B cell (primary cell): Measurements from ENCODE around the gene USP9X. TPM values are rescaled to one million over a fixed set of nuclear protein-coding genes. Genes with fewer than 3 reads are reported as not detected.

Source experiments
- ATAC-seq: fragments of 200-7000 bp; cut with Tn5 transposase; one replicate; pipeline ENCODE4 v1.10.0; 2021; ENCODE audit warnings: low read depth, mild to moderate bottlenecking, moderate number of reproducible peaks, moderate library complexity
- CTCF ChIA-PET: fragments of 350-600 bp; sonication (Branson Sonifier 250); formaldehyde crosslinking; loops from one replicate; lab custom pipeline; 2021; ENCODE audit warnings: antibody characterized with exemption, inconsistent platforms; lab: Charles Lee
- POLR2A ChIA-PET: fragments of 350-600 bp; sonication (Branson Sonifier 250); formaldehyde crosslinking; loops from one replicate; lab custom pipeline; 2021; ENCODE audit warnings: antibody characterized with exemption; lab: Charles Lee
- DNase-seq: peaks from one replicate; pipeline ENCODE4 v3.0.0; 2013
- H2AFZ ChIP-seq: 2 replicates; pipeline ENCODE4 v1.6.1; 2012; ENCODE audit warnings: mild to moderate bottlenecking, low read depth, low read length; ENCODE audit not compliant: insufficient read depth, poor library complexity, severe bottlenecking
- H3K27ac ChIP-seq, 2 donors: 1 replicate in 1 of 2; 2 replicates in 1 of 2; pipeline ENCODE4 v1.5.1; 2012 to 2013; ENCODE audit warnings: low read length in 2 of 2, mild to moderate bottlenecking in 2 of 2, moderate library complexity in 1 of 2
- H3K27me3 ChIP-seq, 4 experiments: fragments of 200-600 bp in 1 of 4; sonication (generic) in 1 of 4; replicated peaks in 1 of 4; 1 replicate in 2 of 4; 2 replicates in 2 of 4; pipeline versions ENCODE4 v1.6.1 to v1.7.0; 2013 to 2016; ENCODE audit warnings: low read length in 3 of 4, mild to moderate bottlenecking in 2 of 4, mixed read lengths in 1 of 4, moderate library complexity in 1 of 4; ENCODE audit not compliant: insufficient read depth in 4 of 4, control insufficient read depth in 3 of 4; ENCODE audit errors: control extremely low read depth in 1 of 4
- H3K36me3 ChIP-seq, 2 experiments: replicated peaks in 1 of 2; 1 replicate in 1 of 2; 2 replicates in 1 of 2; pipeline versions ENCODE4 v1.6.1 to v1.7.1; 2013; ENCODE audit warnings: low read length in 1 of 2; ENCODE audit not compliant: insufficient read depth in 2 of 2, control insufficient read depth in 1 of 2; ENCODE audit errors: control extremely low read depth in 1 of 2, extremely low read depth in 1 of 2
- H3K4me1 ChIP-seq, 2 donors: fragments of 200-600 bp in 1 of 2; sonication (generic) in 1 of 2; 1 replicate in 1 of 2; 2 replicates in 1 of 2; pipeline versions ENCODE4 v1.5.1 to v1.6.1; 2013 to 2017; ENCODE audit warnings: low read length in 2 of 2; ENCODE audit not compliant: control insufficient read depth in 2 of 2, insufficient read depth in 2 of 2
- H3K4me2 ChIP-seq: replicated peaks from 2 replicates; pipeline ENCODE3; 2012; ENCODE audit warnings: mild to moderate bottlenecking, low read depth, low read length; ENCODE audit not compliant: poor library complexity, severe bottlenecking
- H3K4me3 ChIP-seq, 5 experiments: fragments of 200-600 bp in 1 of 5; sonication (generic) in 1 of 5; 1 replicate in 3 of 5; 2 replicates in 2 of 5; pipeline versions ENCODE4 v1.5.1 to v1.7.0; 2011 to 2016; ENCODE audit warnings: low read length in 4 of 5, mild to moderate bottlenecking in 4 of 5, low read depth in 2 of 5, control low read depth in 1 of 5, moderate library complexity in 1 of 5; ENCODE audit not compliant: insufficient read depth in 1 of 5; ENCODE audit errors: control extremely low read depth in 1 of 5, extremely low read depth in 1 of 5
- H3K79me2 ChIP-seq: fragments of 200-600 bp; sonication (generic); one replicate; pipeline ENCODE4 v1.6.0; 2016; ENCODE audit warnings: low read length; ENCODE audit not compliant: control insufficient read depth, insufficient read depth
- H3K9ac ChIP-seq: fragments of 200-600 bp; sonication (generic); 2 replicates; pipeline ENCODE4 v1.6.1; 2017; ENCODE audit warnings: mild to moderate bottlenecking, low read length, moderate library complexity
- H3K9me3 ChIP-seq, 3 donors: one replicate each; pipeline versions ENCODE4 v1.6.1 to v1.7.1; 2013; ENCODE audit warnings: low read length in 2 of 3; ENCODE audit not compliant: control insufficient read depth in 2 of 3, insufficient read depth in 1 of 3; ENCODE audit errors: control extremely low read depth in 1 of 3
- H4K20me1 ChIP-seq: 2 replicates; pipeline ENCODE4 v1.6.0; 2012; ENCODE audit warnings: mild to moderate bottlenecking, low read length; ENCODE audit not compliant: insufficient read depth, control insufficient read depth, poor library complexity, severe bottlenecking
- H3K27ac Mint-ChIP-seq: one replicate; pipeline ENCODE4 v1.8.0; 2021; ENCODE audit warnings: mixed read lengths
- H3K27me3 Mint-ChIP-seq: one replicate; pipeline ENCODE4 v1.8.0; 2021; ENCODE audit warnings: mixed read lengths
- H3K4me1 Mint-ChIP-seq: one replicate; pipeline ENCODE4 v1.8.0; 2021; ENCODE audit warnings: mixed read lengths
- H3K4me3 Mint-ChIP-seq: one replicate; pipeline ENCODE4 v1.8.0; 2021; ENCODE audit warnings: mixed read lengths
- H3K9me3 Mint-ChIP-seq: one replicate; pipeline ENCODE4 v1.8.0; 2022; ENCODE audit warnings: mixed read lengths; ENCODE audit not compliant: insufficient read depth
- EZH2 ChIP-seq: IDR thresholded peaks from 2 replicates; pipeline ENCODE4 v1.6.1; 2012; ENCODE audit warnings: borderline replicate concordance, low read depth, mild to moderate bottlenecking, moderate library complexity, low read length; ENCODE audit not compliant: insufficient read depth, poor library complexity, severe bottlenecking
- WGBS: methylation state at CpG from one replicate; pipeline ENCODE4 v1.1.5; 2013; ENCODE audit warnings: missing lambda C conversion rate; ENCODE audit not compliant: insufficient coverage; 5-methylcytosine and 5-hydroxymethylcytosine counted together
- intact Hi-C: fragments of 100-400 bp; cut with micrococcal nuclease; formaldehyde crosslinking; loops from one replicate; pipeline ENCODE4 v1.10.0; 2022
- polyA plus RNA-seq: library from polyadenylated mRNA; depleted of rRNA; stranded (reverse); fragments of >200 nt; gene quantifications from 2 replicates; pipeline ENCODE4 v1.2.3, GENCODE V29; 2012
- total RNA-seq, 2 donors: library from RNA; stranded (reverse); fragments of 120-200 nt in 1 of 2; gene quantifications; 1 replicate in 1 of 2; 2 replicates in 1 of 2; pipeline versions ENCODE4 v1.2.3 to v1.2.4, GENCODE V29; 2013 to 2022
- TF ChIP-seq, protein P1 (sequence below): fragments of 200-600 bp; IDR thresholded peaks from one replicate; pipeline ENCODE4 v1.8.0; 2022; ENCODE audit warnings: antibody characterized with exemption, mild to moderate bottlenecking

USP9X gene
- total and polyA plus RNA-seq, 2 donors (not counting 1 experiment from before 2014, with no cell fraction given): 9.6 to 87.6 TPM

DNA sequence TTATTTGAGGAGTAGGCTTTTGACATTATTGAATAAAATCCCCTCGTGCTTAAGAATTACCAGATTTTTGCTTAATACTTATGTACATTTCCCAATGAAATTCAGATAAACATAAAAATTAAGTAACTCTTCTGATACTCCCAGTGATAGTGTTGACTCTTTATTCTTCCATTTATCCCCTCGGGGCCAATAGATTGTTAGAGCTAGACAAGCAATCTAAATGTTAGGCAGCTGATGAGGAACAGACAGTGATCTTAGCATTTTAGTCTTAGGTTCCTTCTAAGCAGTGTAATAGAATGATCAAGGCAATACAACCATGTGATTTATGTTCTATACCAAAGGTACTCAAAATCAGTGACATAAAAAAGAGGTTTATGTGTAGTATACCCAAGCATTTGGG is 68.7 kb downstream of the USP9X start:
- no peak overlapping the region for H3K4me3 Mint-ChIP-seq
- no peaks in the 10 kb centered on the region for H3K4me1 Mint-ChIP-seq
- no peaks in the 10 kb centered on the region for H3K27me3 Mint-ChIP-seq
- Histone ChIP-seq H3K4me1 (no peaks in the 10 kb centered on the region), H2AFZ (no peak overlapping the region), H3K27ac (no peak overlapping the region), H3K4me2 (no peak overlapping the region), H3K4me3 (no peak overlapping the region), H3K9me3 (no peaks in the 10 kb centered on the region), H3K27me3 (no peaks in the 10 kb centered on the region), H3K9ac (no peak overlapping the region), H3K79me2 (no peaks in the 10 kb centered on the region), H4K20me1 (no peaks in the 10 kb centered on the region), H3K36me3 (peaks cover 0 to 59% of the 10 kb centered on the region in 2 experiments)
- TF ChIP-seq, protein P1, sequence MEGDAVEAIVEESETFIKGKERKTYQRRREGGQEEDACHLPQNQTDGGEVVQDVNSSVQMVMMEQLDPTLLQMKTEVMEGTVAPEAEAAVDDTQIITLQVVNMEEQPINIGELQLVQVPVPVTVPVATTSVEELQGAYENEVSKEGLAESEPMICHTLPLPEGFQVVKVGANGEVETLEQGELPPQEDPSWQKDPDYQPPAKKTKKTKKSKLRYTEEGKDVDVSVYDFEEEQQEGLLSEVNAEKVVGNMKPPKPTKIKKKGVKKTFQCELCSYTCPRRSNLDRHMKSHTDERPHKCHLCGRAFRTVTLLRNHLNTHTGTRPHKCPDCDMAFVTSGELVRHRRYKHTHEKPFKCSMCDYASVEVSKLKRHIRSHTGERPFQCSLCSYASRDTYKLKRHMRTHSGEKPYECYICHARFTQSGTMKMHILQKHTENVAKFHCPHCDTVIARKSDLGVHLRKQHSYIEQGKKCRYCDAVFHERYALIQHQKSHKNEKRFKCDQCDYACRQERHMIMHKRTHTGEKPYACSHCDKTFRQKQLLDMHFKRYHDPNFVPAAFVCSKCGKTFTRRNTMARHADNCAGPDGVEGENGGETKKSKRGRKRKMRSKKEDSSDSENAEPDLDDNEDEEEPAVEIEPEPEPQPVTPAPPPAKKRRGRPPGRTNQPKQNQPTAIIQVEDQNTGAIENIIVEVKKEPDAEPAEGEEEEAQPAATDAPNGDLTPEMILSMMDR: no peak
- no peak for TF ChIP-seq EZH2
- no peak overlapping the region for H3K27ac Mint-ChIP-seq
- POLR2A ChIA-PET: no interaction called here
- DNase-seq (no peak), ATAC-seq (no peak)
- intact Hi-C loops: loop anchor here (2.0 kb wide), 1 partner anchor 19 kb away; no protein-coding TSS in a partner anchor
- no peaks in the 10 kb centered on the region for H3K9me3 Mint-ChIP-seq
- no CpG with 5 or more reads among the region's 2 CpGs for WGBS
- CTCF ChIA-PET: no interaction called here

DNA sequence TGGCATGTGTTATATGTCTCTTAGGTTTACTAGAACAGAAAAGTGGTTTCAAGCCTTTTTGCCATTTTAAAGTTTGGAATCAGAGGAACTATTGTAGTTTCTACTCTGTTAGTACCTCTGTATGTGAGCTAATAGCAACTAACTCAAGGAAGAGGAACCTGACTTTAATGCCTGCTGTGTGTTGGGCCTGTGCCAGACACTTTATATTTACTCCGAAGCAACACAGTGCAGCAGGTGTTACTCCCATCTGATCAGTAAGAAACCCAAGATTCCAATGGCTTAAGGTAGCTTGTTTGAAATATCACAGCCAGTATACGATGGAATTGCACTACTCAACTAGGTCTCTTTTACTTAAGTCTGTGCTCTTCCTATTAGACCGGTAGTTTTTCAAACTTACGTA is 79.2 kb downstream of the USP9X start:
- POLR2A ChIA-PET: no interaction called here
- H2AFZ ChIP-seq: no peak overlapping the region

More for the DNA sequence above, 79.2 kb downstream of the USP9X start:
- H3K4me3 Mint-ChIP-seq: no peak overlapping the region
- H3K9me3 ChIP-seq: no peaks in the 10 kb centered on the region
- H3K27me3 ChIP-seq: no peaks in the 10 kb centered on the region
- H3K4me1 ChIP-seq: no peaks in the 10 kb centered on the region
- H3K4me2 ChIP-seq: no peak overlapping the region
- no peaks in the 10 kb centered on the region for H3K9me3 Mint-ChIP-seq
- intact Hi-C loops: no loop called here
- no peak overlapping the region for H3K27ac Mint-ChIP-seq
- no peaks in the 10 kb centered on the region for H3K4me1 Mint-ChIP-seq
- H3K27ac ChIP-seq: no peak overlapping the region
- TF ChIP-seq EZH2: no peak
- TF ChIP-seq, protein P1: no peak
- H3K79me2 ChIP-seq: no peaks in the 10 kb centered on the region
- H3K9ac ChIP-seq: no peak overlapping the region
- no peak overlapping the region for H3K4me3 ChIP-seq
- no peaks in the 10 kb centered on the region for H3K27me3 Mint-ChIP-seq
- no peak for ATAC-seq
- H3K36me3 ChIP-seq: peaks cover 2 to 41% of the 10 kb centered on the region in 2 experiments
- H4K20me1 ChIP-seq: no peaks in the 10 kb centered on the region
- DNase-seq: no peak
- no CpG with 5 or more reads among the region's 4 CpGs for WGBS
- CTCF ChIA-PET: interaction anchor here (1.1 kb wide), 1 partner anchor 16 kb away, joined by 6 read pairs; no protein-coding TSS in a partner anchor
